ENCODE data around the gene ESR2.

GRCh38 chr14:64294672-64295413, 672 bp upstream of the ESR2 start:
- no peak for TF ChIP-seq POLR2A (IDR thresholded peaks at IDR 0.05)
- TF ChIP-seq CTCF (IDR thresholded peaks at IDR 0.05 in 4 of 5, conservative IDR thresholded peaks at IDR 0.05 in 1 of 5) = peak; percentile 59 to 92 (median 87)
